Left kidney (tissue), 2 donors: ENCODE data around the gene NFIX. TPM values are rescaled to one million over a fixed set of nuclear protein-coding genes. Genes with fewer than 3 reads are reported as not detected.
A peak's percentile ranks its signal among the peaks of the same experiment; 100 is the strongest.

Experiments
- DNase-seq: peaks from one replicate; pipeline ENCODE4 v3.0.0-alpha.2; 2013
- polyA plus RNA-seq: library from polyadenylated mRNA; unstranded; fragments of 120-200 nt; gene quantifications from one replicate; pipeline ENCODE4 v1.2.1, GENCODE V29; 2013; ENCODE audit not compliant: insufficient read length

The NFIX gene
- polyA plus RNA-seq, 1 donor: 14.6 TPM

DNA sequence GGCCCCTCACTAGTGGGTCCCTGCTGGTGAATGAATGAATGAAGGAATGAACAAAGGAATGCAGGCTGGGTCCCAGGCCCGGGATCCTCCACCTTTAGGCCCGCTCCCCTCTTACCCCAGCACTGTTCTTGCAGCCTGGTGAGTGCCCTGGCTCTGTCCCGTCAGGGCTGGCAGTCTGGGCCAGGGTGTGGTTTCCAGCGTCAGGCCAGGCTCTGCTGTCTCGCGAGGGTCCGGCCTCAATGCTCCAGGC lies 107.1 kb downstream of the NFIX start:
- DNase-seq: no peak

- no peak for DNase-seq
Measured at GRCh38 chr19:13102666-13103580, 107.6 kb downstream of the NFIX start, which contains the start of gene LYL1. TSS of gene LYL1 (minus strand) at chr19:13102858. CDS start at chr19:13101171, 1,687 bp downstream.

- DNase-seq: no peak
Measured at GRCh38 chr19:13103581-13104359, 108.5 kb downstream of the NFIX start.

DNA sequence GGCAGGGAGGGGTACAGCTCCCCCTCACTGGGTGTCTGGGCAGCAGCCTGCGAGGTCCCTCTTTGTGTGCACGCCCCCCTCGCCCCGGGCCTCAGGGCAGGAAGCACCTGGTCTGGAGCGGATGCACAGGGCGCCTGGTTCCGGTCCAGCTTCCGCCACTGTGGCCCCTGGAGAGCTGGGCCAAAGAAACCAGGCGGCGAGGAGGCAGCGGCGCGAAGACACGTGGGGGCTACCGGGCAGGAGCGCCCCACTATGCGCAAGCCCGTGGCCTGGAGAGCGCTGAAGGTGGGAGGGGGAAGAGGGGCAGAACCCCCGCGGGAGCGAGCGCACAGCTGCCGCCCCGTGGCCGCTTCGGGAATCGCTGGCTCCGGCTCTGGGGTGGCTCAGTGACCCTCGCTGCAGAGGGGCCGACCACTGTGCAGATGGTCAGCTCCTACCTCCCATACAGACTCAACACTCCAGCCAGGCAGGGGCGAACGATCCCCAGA lies 109.1 kb downstream of the NFIX start:
- no peak for DNase-seq

GRCh38 chr19:13104848-13105711 lies 109.8 kb downstream of the NFIX start:
- DNase-seq: no peak

DNA sequence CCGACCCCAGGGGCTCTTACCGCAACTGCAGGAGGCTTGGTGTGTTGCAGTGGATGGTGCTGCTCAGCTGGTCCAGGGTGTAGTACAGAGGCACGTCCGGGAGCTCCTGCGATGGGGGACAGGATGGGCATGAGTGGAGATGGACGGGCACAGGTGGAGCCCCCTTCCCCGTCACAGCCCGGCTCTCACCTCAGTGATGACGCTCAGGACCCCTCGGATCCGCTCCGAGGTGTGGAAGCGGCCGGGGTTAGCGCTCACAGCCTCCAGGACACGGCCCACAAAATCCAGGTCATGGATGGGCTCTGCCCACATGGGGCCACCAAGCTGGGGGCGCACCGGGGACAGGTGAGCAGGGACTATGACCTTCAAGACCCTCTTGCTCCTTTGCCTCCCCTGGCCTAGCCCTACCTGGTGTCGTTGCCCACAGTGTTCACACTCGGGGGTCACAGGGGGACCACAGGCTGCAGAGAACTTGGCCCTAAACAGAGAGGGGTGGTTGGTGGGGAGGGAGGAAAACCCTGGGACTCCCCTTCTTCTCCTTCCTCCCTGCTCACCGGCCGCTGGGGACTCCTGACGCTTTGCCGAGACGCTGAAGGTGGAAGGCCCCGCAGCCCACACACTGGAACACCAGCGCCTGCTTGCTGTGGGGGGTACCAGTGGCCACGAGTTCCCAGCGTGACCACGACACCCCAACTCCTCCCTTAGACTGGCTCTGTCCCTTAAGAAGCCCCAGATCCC lies 114.3 kb downstream of the NFIX start:
- no peak for DNase-seq

DNA sequence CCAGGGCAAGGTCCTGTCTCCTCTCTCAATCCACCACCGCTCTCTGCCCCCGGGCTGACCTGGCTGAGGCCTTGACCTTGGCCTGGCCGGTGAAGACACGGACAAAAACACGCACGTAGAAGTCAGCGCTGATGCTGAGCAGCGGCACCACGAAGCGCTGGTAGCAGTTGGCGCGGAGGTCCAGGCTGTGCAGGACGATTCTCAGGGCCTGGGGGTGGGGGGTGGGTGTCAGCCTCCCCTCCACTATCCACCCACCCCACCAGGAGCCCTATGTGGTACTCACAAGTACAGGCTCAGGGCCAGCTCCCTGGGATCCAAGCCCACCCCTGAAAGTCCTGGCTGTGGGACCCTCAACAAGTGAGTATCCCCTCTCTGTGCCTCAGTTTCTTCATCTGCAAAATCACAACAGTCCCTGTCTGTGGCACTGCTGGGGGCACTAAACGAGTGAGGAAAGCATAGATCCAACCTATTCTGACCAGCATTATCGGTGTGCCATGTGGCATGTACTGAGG lies 114.9 kb downstream of the NFIX start:
- DNase-seq: no peak

GRCh38 chr19:13112555-13112954 lies 117.3 kb downstream of the NFIX start:
- DNase-seq: no peak

DNA sequence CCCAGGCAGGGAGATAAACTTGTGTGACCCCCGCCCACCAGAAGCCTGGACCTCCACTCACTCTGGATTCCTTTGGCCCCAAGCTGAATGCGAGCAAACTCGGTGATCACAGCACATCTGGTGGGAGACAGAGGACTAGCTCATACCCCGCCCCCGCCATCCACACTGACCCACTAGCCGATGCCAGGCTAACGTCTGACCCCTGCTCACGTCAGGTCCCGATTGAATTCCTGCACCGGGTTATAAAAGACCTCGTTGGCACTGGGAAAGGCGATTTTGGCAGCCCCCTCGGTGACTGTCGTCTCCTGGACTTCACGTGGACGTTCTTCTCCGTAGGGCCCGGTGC lies 120.6 kb downstream of the NFIX start:
- no peak for DNase-seq

DNA sequence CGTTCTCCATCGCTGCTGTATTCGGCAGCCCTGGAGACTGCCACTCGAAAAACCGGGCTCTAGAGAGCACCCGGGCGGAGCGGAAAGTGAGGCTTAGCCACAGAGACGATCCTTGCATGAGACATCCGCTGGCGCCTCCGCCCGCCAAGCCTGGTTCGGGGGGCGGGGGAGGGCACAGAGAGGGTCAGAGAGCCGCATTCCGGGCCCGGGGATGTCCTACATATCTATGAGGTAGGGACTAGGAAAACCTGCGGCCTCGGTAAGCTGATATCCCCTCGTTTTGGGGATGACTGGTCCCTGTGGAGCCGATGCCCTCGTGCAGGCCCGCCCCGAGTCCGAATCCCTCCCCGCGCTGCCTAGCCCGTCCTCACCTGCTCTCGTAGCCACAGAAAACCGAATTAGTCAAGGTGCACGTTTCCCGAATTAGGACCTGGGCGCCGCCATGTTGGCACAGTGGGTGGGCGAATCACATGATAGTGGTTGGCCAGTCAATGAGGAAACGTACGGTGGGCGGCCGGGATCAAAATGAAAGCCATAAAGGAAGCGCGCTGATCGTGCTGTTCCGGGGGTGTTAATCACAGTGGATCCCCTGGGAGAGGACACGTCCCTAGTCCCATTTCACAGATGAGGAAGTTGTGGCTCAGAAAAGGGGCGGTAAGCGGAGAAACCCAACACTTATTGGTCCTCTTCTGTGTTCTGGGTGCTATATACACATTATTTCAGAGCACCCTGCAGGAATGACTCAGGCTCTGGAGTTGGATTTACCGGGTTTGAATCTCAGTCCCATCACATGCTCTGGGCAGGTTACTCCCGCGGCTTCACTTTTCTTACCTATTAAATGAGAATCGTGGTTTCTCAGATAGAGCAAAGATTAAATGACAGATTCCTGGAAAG lies 121.3 kb downstream of the NFIX start, which contains the start of gene TRMT1:
TRMT1 (minus strand) TSS at position 459 of the 894 bp plus-strand sequence; CDS start at position 118, 341 bp downstream.
- DNase-seq: peak; percentile 94

DNA sequence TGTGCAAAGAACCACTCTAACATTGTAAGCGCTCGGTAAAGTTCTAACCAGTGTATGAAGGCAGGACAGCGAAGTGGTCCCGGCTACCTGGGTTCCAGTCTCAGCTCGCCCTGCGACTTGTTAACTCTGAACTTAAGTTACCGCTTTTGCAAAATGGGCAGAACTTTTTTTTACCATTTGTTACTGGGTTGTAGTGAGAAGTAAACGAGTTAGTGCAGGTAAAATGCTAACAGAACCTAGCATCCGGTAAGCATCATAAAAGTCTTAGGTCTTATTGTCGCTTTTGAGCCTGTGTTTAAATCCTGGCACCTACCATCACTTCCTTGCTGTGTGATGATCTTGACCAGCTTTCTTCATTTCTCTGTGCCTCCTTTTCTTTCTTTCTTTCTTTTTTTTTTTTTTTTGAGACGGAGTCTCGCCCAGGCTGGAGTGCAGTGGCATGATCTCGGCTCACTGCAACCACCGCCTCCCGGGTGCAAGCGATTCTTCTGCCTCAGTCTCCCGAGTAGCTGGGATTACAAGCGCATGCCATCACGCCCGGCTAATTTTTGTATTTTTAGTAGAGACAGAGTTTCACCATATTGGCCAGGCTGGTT lies 122.0 kb downstream of the NFIX start:
- DNase-seq: no peak

GRCh38 chr19:13117772-13118423 lies 122.6 kb downstream of the NFIX start, which contains the start of gene NACC1:
TSS of gene NACC1 (plus strand) at chr19:13118264. CDS start at chr19:13135208, 16,944 bp downstream.
- peak; percentile 88 for DNase-seq

- no peak for DNase-seq
Measured at GRCh38 chr19:13118424-13119193, 123.3 kb downstream of the NFIX start.

DNA sequence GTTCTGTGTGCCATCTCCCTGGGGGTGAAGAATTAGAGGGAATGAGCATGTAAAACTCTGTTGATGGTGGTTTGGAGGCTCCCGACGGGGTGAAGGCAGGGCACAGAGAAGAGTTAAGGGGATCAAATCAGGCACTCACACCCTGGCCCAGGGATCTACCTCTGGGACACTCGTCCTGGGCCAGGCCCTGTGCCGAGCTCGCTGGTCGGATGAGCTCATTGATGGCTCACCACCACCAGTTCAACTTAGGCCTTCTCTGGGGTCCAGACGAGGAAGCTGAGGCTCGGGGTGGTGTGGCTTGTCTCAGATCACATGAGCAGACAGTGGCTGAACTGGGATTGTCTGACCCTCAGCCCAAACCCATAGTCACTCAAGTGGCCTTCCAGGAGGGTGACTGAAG lies 124.4 kb downstream of the NFIX start:
- no peak for DNase-seq

GRCh38 chr19:13120031-13120430 lies 124.8 kb downstream of the NFIX start:
- no peak for DNase-seq

GRCh38 chr19:13120817-13121216 lies 125.5 kb downstream of the NFIX start:
- no peak for DNase-seq

GRCh38 chr19:13121551-13122274 lies 126.4 kb downstream of the NFIX start:
- DNase-seq: no peak
